GM12878 (cell line): ENCODE results near the gene ROBO1. TPM values are rescaled to one million over a fixed set of nuclear protein-coding genes. Genes with fewer than 3 reads are reported as not detected.

Source experiments
- ATAC-seq: fragments of 200-7000 bp; cut with Tn5 transposase; 3 replicates; pipeline ENCODE4 v1.9.1; 2020; ENCODE audit warnings: mild to moderate bottlenecking, moderate library complexity
- BruUV-seq: library from RNA; stranded (reverse); fragments of 400-500 nt; replicated peaks from 2 replicates; lab custom pipeline; 2021; lab: Mats Ljungman, UMichigan
- CTCF ChIA-PET: fragments of 300-600 bp; sonication (Branson Sonifier 250); formaldehyde crosslinking; extraction: SDS; loops from one replicate; lab custom pipeline; 2021; ENCODE audit warnings: inconsistent platforms; lab: Yijun Ruan, JAX
- POLR2A ChIA-PET: fragments of 350-600 bp; formaldehyde crosslinking; extraction: SDS; loops from one replicate; lab custom pipeline; 2021; ENCODE audit warnings: inconsistent platforms; lab: Charles Lee
- RAD21 ChIA-PET: fragments of 300-600 bp; sonication (Branson Sonifier 250); formaldehyde crosslinking; loops from one replicate; lab custom pipeline; 2023; ENCODE audit warnings: antibody characterized with exemption; ENCODE audit not compliant: unreplicated experiment; lab: Charles Lee
- SMC1A ChIA-PET: fragments of 300-600 bp; sonication (Branson Sonifier 250); formaldehyde crosslinking; loops from one replicate; lab custom pipeline; 2023; ENCODE audit not compliant: unreplicated experiment, uncharacterized antibody; lab: Charles Lee
- DNase-seq: peaks from one replicate; pipeline ENCODE4 v3.0.0-alpha.2; 2011; ENCODE audit warnings: low read depth, low spot score
- FAIRE-seq: peaks from 3 replicates; lab custom pipeline; 2011; peaks lifted over from hg19 to GRCh38; lab: Jason Lieb, UNC
- H2AFZ ChIP-seq: 2 replicates; pipeline ENCODE4 v1.6.0; 2011; ENCODE audit warnings: low read depth, low read length, control low read depth; ENCODE audit not compliant: control insufficient read depth
- H3K27ac ChIP-seq: 2 replicates; pipeline ENCODE4 v1.5.1; 2011; ENCODE audit warnings: control low read depth; ENCODE audit not compliant: control insufficient read depth, insufficient read depth
- H3K27me3 ChIP-seq, 2 experiments: replicated peaks in 1 of 2; 2 replicates each; pipeline versions ENCODE4 v1.6.0 to v1.6.1; 2011; ENCODE audit warnings: low read length in 1 of 2; ENCODE audit not compliant: control insufficient read depth in 2 of 2, insufficient read depth in 2 of 2
- H3K36me3 ChIP-seq, 2 experiments: 2 replicates each; pipeline ENCODE4 v1.5.1; 2011; ENCODE audit warnings: low read length in 1 of 2; ENCODE audit not compliant: control insufficient read depth in 2 of 2, insufficient read depth in 2 of 2
- H3K4me1 ChIP-seq: 2 replicates; pipeline ENCODE4 v1.6.1; 2011; ENCODE audit warnings: mild to moderate bottlenecking, low read length, moderate library complexity, mixed read lengths; ENCODE audit not compliant: control insufficient read depth, insufficient read depth
- H3K4me2 ChIP-seq: 2 replicates; pipeline ENCODE4 v1.6.0; 2011; ENCODE audit warnings: control low read depth; ENCODE audit not compliant: control insufficient read depth, insufficient read depth
- H3K4me3 ChIP-seq: fragments of 200-600 bp; sonication (generic); 2 replicates; pipeline ENCODE4 v1.5.1; 2016
- H3K79me2 ChIP-seq: 2 replicates; pipeline ENCODE4 v1.6.0; 2011; ENCODE audit warnings: low read length; ENCODE audit not compliant: control insufficient read depth, insufficient read depth
- H3K9ac ChIP-seq: 2 replicates; pipeline ENCODE4 v1.8.0; 2011; ENCODE audit warnings: low read length, control low read depth, mixed read lengths; ENCODE audit not compliant: control insufficient read depth, insufficient read depth
- H3K9me3 ChIP-seq: replicated peaks from 3 replicates; pipeline ENCODE4 v1.5.1; 2011; ENCODE audit warnings: mild to moderate bottlenecking, low read length; ENCODE audit not compliant: control insufficient read depth, insufficient read depth
- H4K20me1 ChIP-seq: 2 replicates; pipeline ENCODE4 v1.6.0; 2011; ENCODE audit not compliant: control insufficient read depth, insufficient read depth
- ASH2L ChIP-seq: fragments of 300-600, 200-600 bp; sonication (generic); IDR thresholded peaks from 2 replicates; pipeline ENCODE4 v1.6.1; 2017; ENCODE audit warnings: low read depth, mild to moderate bottlenecking, borderline replicate concordance
- BACH1 ChIP-seq: fragments of 450-650 bp; IDR thresholded peaks from 2 replicates; pipeline ENCODE4 v1.6.1; 2017; ENCODE audit warnings: mild to moderate bottlenecking, borderline replicate concordance
- BHLHE40 ChIP-seq, 2 experiments: fragments of 450-650 bp in 1 of 2; IDR thresholded peaks; 2 replicates each; pipeline ENCODE4 v1.6.1; 2011 to 2017; ENCODE audit warnings: low read depth in 2 of 2, borderline replicate concordance in 1 of 2, improper control_type of control experiment in 1 of 2, low read length in 1 of 2, mild to moderate bottlenecking in 1 of 2
- BMI1 ChIP-seq: fragments of 450-650 bp; IDR thresholded peaks from 2 replicates; pipeline ENCODE4 v1.6.1; 2016; ENCODE audit warnings: mild to moderate bottlenecking, moderate library complexity, borderline replicate concordance
- CBFB ChIP-seq: IDR thresholded peaks from 2 replicates; pipeline ENCODE4 v1.6.1; 2016; ENCODE audit warnings: antibody characterized with exemption, low read depth
- DPF2 ChIP-seq: fragments of 450-650 bp; IDR thresholded peaks from 2 replicates; pipeline ENCODE4 v1.6.1; 2017; ENCODE audit warnings: mild to moderate bottlenecking
- EGR1 ChIP-seq, 2 experiments: IDR thresholded peaks; 1 replicate in 1 of 2; 2 replicates in 1 of 2; pipeline ENCODE4 v1.6.1; 2011 to 2012; ENCODE audit warnings: low read depth in 2 of 2, low read length in 2 of 2, borderline replicate concordance in 1 of 2, mild to moderate bottlenecking in 1 of 2, moderate library complexity in 1 of 2
- HDGF ChIP-seq: fragments of 450-650 bp; IDR thresholded peaks from 2 replicates; pipeline ENCODE4 v1.6.1; 2016; ENCODE audit warnings: antibody characterized with exemption
- JUNB ChIP-seq: IDR thresholded peaks from 2 replicates; pipeline ENCODE4 v1.6.1; 2016; ENCODE audit warnings: antibody characterized with exemption, mild to moderate bottlenecking
- MTA2 ChIP-seq: fragments of 450-650 bp; IDR thresholded peaks from 2 replicates; pipeline ENCODE4 v1.6.1; 2016; ENCODE audit warnings: low read depth, mild to moderate bottlenecking, moderate library complexity
- NFXL1 ChIP-seq: fragments of 450-650 bp; IDR thresholded peaks from 2 replicates; pipeline ENCODE4 v1.6.1; 2017; ENCODE audit warnings: antibody characterized with exemption, mild to moderate bottlenecking, borderline replicate concordance
- NFYA ChIP-seq: IDR thresholded peaks from 2 replicates; pipeline ENCODE4 v1.6.1; 2011; ENCODE audit warnings: low read depth, mild to moderate bottlenecking, low read length, improper control_type of control experiment, borderline replicate concordance
- NR2F1 ChIP-seq: fragments of 450-650 bp; conservative IDR thresholded peaks from 2 replicates; pipeline ENCODE4 v1.6.1; 2017; ENCODE audit warnings: mild to moderate bottlenecking
- POLR2A ChIP-seq: IDR thresholded peaks from 2 replicates; pipeline ENCODE4 v1.6.1; 2011; ENCODE audit warnings: low read depth, mild to moderate bottlenecking, low read length
- RBBP5 ChIP-seq: fragments of 200-600 bp; sonication (generic); conservative IDR thresholded peaks from 2 replicates; pipeline ENCODE4 v1.6.1; 2016
- RCOR1 ChIP-seq: conservative IDR thresholded peaks from 2 replicates; pipeline ENCODE4 v1.6.1; 2012; ENCODE audit warnings: low read depth, low read length, improper control_type of control experiment
- SMAD5 ChIP-seq: IDR thresholded peaks from 2 replicates; pipeline ENCODE4 v1.6.1; 2016; ENCODE audit warnings: antibody characterized with exemption, low read depth
- SUZ12 ChIP-seq: fragments of 200-600 bp; sonication (generic); IDR thresholded peaks from one replicate; pipeline ENCODE4 v1.6.1; 2018; ENCODE audit warnings: antibody characterized with exemption, mild to moderate bottlenecking; ENCODE audit not compliant: unreplicated experiment
- TBL1XR1 ChIP-seq: IDR thresholded peaks from 2 replicates; pipeline ENCODE4 v1.6.1; 2012; ENCODE audit warnings: low read depth, low read length, improper control_type of control experiment
- ZBED1 ChIP-seq: IDR thresholded peaks from 2 replicates; pipeline ENCODE4 v1.6.1; 2016; ENCODE audit warnings: borderline replicate concordance
- ZNF24 ChIP-seq: fragments of 450-650 bp; IDR thresholded peaks from 2 replicates; pipeline ENCODE4 v1.6.1; 2017; ENCODE audit warnings: antibody characterized with exemption, mild to moderate bottlenecking
- WGBS: methylation state at CpG from one replicate; pipeline ENCODE4 v1.1.6; 2016; ENCODE audit warnings: low lambda C conversion rate; ENCODE audit not compliant: insufficient replicate concordance, insufficient coverage; ENCODE audit errors: missing lambda C conversion rate; 5-methylcytosine and 5-hydroxymethylcytosine counted together
- in situ Hi-C: fragments of 300-500 bp; cut with MboI; formaldehyde crosslinking; loops from 9 replicates; pipeline ENCODE4 v1.14.3; 2018; ENCODE audit warnings: mixed read lengths
- intact Hi-C: fragments of 100-400 bp; cut with micrococcal nuclease; formaldehyde crosslinking; loops from one replicate; pipeline ENCODE4 v1.14.2; 2022; ENCODE audit not compliant: unreplicated experiment
- polyA plus RNA-seq, 11 experiments: library from polyadenylated mRNA; depleted of rRNA in 4 of 11; unstranded in 6 of 11; stranded (reverse) in 5 of 11; fragments of >200 nt; fragmentation: Nextera tagmentation in 4 of 11; fragmentation: Illumina TruSeq in 1 of 11; extraction: Ambion mirVana in 4 of 11; extraction: Trizol in 1 of 11; gene quantifications; 1 replicate in 1 of 11; 2 replicates in 10 of 11; pipeline versions ENCODE4 v1.2.1 to v1.2.3, GENCODE V29; 2011 to 2016; ENCODE audit warnings: inconsistent platforms in 2 of 11, missing spikeins in 2 of 11, low read depth in 1 of 11
- total RNA-seq, 4 experiments: library from RNA; depleted of rRNA in 3 of 4; stranded (reverse); fragments of >200 nt in 3 of 4; fragmentation: Illumina TruSeq in 1 of 4; extraction: Trizol in 1 of 4; gene quantifications; 2 replicates each; pipeline versions ENCODE4 v1.2.1 to v1.2.3, GENCODE V29; 2013 to 2021
- TF ChIP-seq, protein P1 (sequence below): fragments of 450-650 bp; formaldehyde crosslinking; IDR thresholded peaks from 2 replicates; pipeline ENCODE4 v1.4.0; 2022; ENCODE audit warnings: mild to moderate bottlenecking, moderate library complexity

Gene ROBO1
- total and polyA plus RNA-seq, 10 of the 15 experiments (the other 5 are each of a cell fraction or from before 2014, with no cell fraction given), result 0.29 to 46.5 (median 1.2) TPM

DNA sequence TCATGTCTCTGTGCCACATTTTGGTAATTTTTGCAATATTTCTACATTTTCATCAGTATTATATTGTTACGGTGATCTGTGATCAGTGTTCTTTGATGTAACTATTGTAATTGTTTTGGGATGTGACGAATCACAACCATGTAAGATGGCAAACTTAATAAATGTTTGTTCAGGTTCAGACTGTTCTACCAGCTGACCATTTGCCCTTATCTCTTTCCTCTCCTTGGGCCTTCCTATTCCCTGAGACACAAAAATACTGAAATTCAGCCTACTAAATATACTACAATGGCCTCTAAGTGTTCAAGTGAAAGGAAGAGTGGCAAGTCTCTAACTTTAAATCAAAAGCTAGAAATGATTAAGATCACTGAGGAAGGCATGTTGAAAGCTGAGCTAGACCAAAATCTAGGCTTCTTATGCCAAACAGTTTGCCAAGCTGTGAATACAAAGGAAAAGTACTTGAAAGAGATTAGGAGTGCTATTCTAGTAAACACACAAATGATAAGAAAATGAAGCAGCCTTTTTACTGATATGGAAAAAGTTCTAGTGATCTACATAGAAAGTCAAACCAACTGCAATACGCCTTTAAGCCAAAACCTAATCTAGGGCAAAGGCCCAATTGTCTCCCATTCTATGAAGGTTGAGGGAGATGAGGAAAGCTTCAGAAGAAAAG lies 952.8 kb downstream of the ROBO1 start:
- ChIA-PET CTCF (interaction anchor here (1.2 to 2.5 kb wide), 3 partner anchors 10 to 23 kb away, joined by 3 to 8 read pairs (median 7); no protein-coding TSS in a partner anchor), SMC1A (interaction anchor here (0.9 to 3.9 kb wide), 11 partner anchors 9 to 204 kb away, joined by 3 to 26 read pairs (median 4); no protein-coding TSS in a partner anchor)
- 54% methylated on average over 3 of the region's 3 CpGs for WGBS

DNA sequence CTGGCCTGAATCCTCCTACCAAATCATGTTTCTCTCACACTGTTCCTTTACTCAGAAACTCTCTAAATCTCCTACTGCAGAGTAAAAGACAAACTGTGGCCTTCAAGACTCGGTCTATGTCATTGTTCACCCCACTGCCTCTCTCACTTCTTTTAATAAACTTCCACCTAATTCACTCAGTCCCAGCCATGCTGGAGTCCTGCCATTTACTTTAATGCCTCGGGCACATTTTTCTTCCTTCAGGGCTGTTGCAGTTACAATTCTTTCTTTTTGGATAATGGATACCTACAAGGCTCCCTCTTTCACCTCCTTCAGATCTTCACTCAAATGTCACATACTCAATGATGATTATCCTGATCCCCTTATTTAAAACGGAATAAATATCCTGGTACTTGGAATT lies 955.6 kb downstream of the ROBO1 start:
- SMC1A ChIA-PET, result interaction anchor here (0.7 to 2.0 kb wide), 2 partner anchors 13 to 27 kb away, joined by 3 to 13 read pairs; no protein-coding TSS in a partner anchor
- BruUV-seq, result no TSS peak

More for the DNA sequence above, 952.8 kb downstream of the ROBO1 start:
- DNase-seq, result no peak
- RAD21 ChIA-PET, result interaction anchor here (0.7 to 1.2 kb wide), 2 partner anchors 10 to 34 kb away, joined by 3 read pairs; no protein-coding TSS in a partner anchor
- Histone ChIP-seq H3K79me2 (no peaks in the 10 kb centered on the region), H3K4me2 (no peak overlapping the region), H4K20me1 (no peaks in the 10 kb centered on the region), H2AFZ (no peak overlapping the region), H3K27me3 (no peaks in the 10 kb centered on the region), H3K4me1 (no peaks in the 10 kb centered on the region), H3K27ac (no peak overlapping the region), H3K9me3 (no peaks in the 10 kb centered on the region; the same call in 2 of the 3 replicates), H3K36me3 (no peaks in the 10 kb centered on the region), H3K4me3 (no peak overlapping the region), H3K9ac (no peak overlapping the region)
- intact Hi-C loops, result no loop called here
- POLR2A ChIA-PET, result no interaction called here
- BruUV-seq, result no TSS peak
- no peak for FAIRE-seq
- no peak for TF ChIP-seq SUZ12
- TF ChIP-seq JUNB, result no peak
- TF ChIP-seq BMI1, result no peak
- no peak for TF ChIP-seq EGR1 (IDR thresholded peaks at IDR 0.05; ENCODE audit: borderline replicate concordance in 1 of 2, low read depth in 2 of 2, low read length in 2 of 2)
- TF ChIP-seq RCOR1, result no peak
- no peak for TF ChIP-seq BACH1
- TF ChIP-seq RBBP5, result no peak
- no peak for TF ChIP-seq NR2F1
- TF ChIP-seq ASH2L, result no peak
- TF ChIP-seq ZBED1, result no peak
- TF ChIP-seq NFXL1, result no peak
- no peak for TF ChIP-seq HDGF
- TF ChIP-seq TBL1XR1, result no peak
- TF ChIP-seq NFYA, result no peak
- no peak for ATAC-seq
- in situ Hi-C loops, result no loop called here

More for the DNA sequence above, 955.6 kb downstream of the ROBO1 start:
- ATAC-seq, result no peak; the same call in 2 of the 3 replicates
- RAD21 ChIA-PET, result interaction anchor here (1.6 to 1.7 kb wide), 2 partner anchors 9 to 59 kb away, joined by 3 to 9 read pairs; no protein-coding TSS in a partner anchor
- H3K4me3 ChIP-seq, result no peak overlapping the region
- no peaks in the 10 kb centered on the region for H3K36me3 ChIP-seq
- no peaks in the 10 kb centered on the region for H4K20me1 ChIP-seq
- TF ChIP-seq RCOR1 (no peak), DPF2 (no peak), ZNF24 (no peak), BHLHE40 (IDR thresholded peaks at IDR 0.05; ENCODE audit: borderline replicate concordance in 1 of 2, low read depth in 2 of 2, low read length in 1 of 2) (no peak), MTA2 (no peak), POLR2A (no peak), CBFB (no peak), SMAD5 (no peak)
- TF ChIP-seq, protein P1, sequence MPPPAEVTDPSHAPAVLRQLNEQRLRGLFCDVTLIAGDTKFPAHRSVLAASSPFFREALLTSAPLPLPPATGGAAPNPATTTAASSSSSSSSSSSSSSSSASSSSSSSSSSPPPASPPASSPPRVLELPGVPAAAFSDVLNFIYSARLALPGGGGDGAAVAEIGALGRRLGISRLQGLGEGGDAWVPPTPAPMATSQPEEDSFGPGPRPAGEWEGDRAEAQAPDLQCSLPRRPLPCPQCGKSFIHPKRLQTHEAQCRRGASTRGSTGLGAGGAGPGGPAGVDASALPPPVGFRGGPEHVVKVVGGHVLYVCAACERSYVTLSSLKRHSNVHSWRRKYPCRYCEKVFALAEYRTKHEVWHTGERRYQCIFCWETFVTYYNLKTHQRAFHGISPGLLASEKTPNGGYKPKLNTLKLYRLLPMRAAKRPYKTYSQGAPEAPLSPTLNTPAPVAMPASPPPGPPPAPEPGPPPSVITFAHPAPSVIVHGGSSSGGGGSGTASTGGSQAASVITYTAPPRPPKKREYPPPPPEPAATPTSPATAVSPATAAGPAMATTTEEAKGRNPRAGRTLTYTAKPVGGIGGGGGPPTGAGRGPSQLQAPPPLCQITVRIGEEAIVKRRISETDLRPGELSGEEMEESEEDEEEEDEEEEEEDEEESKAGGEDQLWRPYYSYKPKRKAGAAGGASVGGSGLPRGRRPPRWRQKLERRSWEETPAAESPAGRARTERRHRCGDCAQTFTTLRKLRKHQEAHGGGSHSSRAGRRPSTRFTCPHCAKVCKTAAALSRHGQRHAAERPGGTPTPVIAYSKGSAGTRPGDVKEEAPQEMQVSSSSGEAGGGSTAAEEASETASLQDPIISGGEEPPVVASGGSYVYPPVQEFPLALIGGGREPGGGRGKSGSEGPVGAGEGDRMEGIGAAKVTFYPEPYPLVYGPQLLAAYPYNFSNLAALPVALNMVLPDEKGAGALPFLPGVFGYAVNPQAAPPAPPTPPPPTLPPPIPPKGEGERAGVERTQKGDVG (CRISPR knock-in tag), result no peak
- TF ChIP-seq, all 136 proteins: peak for 0
- ChIA-PET CTCF (no interaction called here), POLR2A (no interaction called here)
- H3K27me3 ChIP-seq, result no peaks in the 10 kb centered on the region
- DNase-seq (no peak), FAIRE-seq (no peak)
- no peaks in the 10 kb centered on the region for H3K79me2 ChIP-seq
- no peaks in the 10 kb centered on the region for H3K9me3 ChIP-seq
- no peak overlapping the region for H3K9ac ChIP-seq
- no peak overlapping the region for H3K4me2 ChIP-seq
- H3K27ac ChIP-seq, result no peak overlapping the region
- H2AFZ ChIP-seq, result no peak overlapping the region
- 61% methylated on average over 3 of the region's 3 CpGs for WGBS
- in situ Hi-C loops (no loop called here), intact Hi-C loops (no loop called here)
- H3K4me1 ChIP-seq, result no peaks in the 10 kb centered on the region
